HG02571 (cell line): ENCODE measurements around the gene SDCCAG8.

ENCODE experiments used
- ATAC-seq: cut with Tn5 transposase; IDR thresholded peaks from one replicate; pipeline ENCODE4 v1.9.1; 2021; ENCODE audit warnings: mild to moderate bottlenecking, moderate library complexity; ENCODE audit not compliant: unreplicated experiment

SDCCAG8 gene

GRCh38 chr1:243280571-243281129 is 24.8 kb downstream of the SDCCAG8 start:
- ATAC-seq, result no peak

- no peak for ATAC-seq
These were observed 25.8 kb downstream of the SDCCAG8 start for GRCh38 chr1:243281672-243282071.

GRCh38 chr1:243286409-243287122 is 30.7 kb downstream of the SDCCAG8 start:
- ATAC-seq, result no peak

GRCh38 chr1:243287123-243287460 is 31.3 kb downstream of the SDCCAG8 start:
- no peak for ATAC-seq

GRCh38 chr1:243287652-243288051 is 31.8 kb downstream of the SDCCAG8 start:
- peak; percentile 94 for ATAC-seq

- no peak for ATAC-seq
These were observed 32.2 kb downstream of the SDCCAG8 start for GRCh38 chr1:243288062-243288461.

GRCh38 chr1:243291292-243291691 is 35.5 kb downstream of the SDCCAG8 start:
- no peak for ATAC-seq

- ATAC-seq, result no peak
These were observed 36.3 kb downstream of the SDCCAG8 start for GRCh38 chr1:243292117-243292516.

GRCh38 chr1:243293941-243294722 is 38.3 kb downstream of the SDCCAG8 start:
- ATAC-seq, result no peak

- ATAC-seq, result no peak
These were observed 38.9 kb downstream of the SDCCAG8 start for GRCh38 chr1:243294723-243295121.

GRCh38 chr1:243299069-243299468 is 43.2 kb downstream of the SDCCAG8 start:
- ATAC-seq, result no peak

- no peak for ATAC-seq
These were observed 45.2 kb downstream of the SDCCAG8 start for GRCh38 chr1:243301059-243301458.

GRCh38 chr1:243311809-243312208 is 56.0 kb downstream of the SDCCAG8 start:
- no peak for ATAC-seq

- ATAC-seq, result peak; percentile 30
These were observed 57.3 kb downstream of the SDCCAG8 start for GRCh38 chr1:243312952-243313634.

GRCh38 chr1:243313635-243314536 is 58.0 kb downstream of the SDCCAG8 start:
- peak; percentile 65 for ATAC-seq

- no peak for ATAC-seq
These were observed 59.6 kb downstream of the SDCCAG8 start for GRCh38 chr1:243315455-243315854.

GRCh38 chr1:243315893-243316292 is 60.1 kb downstream of the SDCCAG8 start:
- ATAC-seq, result no peak

GRCh38 chr1:243316366-243316989 is 60.6 kb downstream of the SDCCAG8 start:
- ATAC-seq, result no peak

GRCh38 chr1:243320224-243320623 is 64.4 kb downstream of the SDCCAG8 start:
- no peak for ATAC-seq

GRCh38 chr1:243322326-243322725 is 66.5 kb downstream of the SDCCAG8 start:
- no peak for ATAC-seq
